ENCODE measurements around the gene TBC1D17.

DNA sequence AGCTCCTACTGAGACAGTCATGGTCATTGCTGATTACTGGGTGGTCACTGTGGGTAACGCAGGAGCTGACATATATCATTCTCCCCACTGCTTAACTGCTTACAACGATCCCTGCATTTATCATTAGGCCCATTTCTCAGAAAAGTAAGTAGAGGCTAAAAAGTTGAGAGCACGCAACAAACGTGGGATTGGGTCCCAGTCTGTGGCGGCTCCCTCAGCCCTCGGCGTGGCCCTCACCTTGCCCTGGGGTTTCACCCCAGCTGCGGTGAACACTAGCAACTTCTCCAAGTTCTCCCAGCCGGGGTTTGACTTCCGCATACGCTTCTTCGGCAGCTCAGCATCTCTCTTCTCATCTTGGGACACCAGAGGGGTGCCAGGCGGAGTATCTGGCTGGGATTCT is 12.6 kb upstream of the TBC1D17 start:
- TF ChIP-seq POLR2A (IDR thresholded peaks at IDR 0.05) = no peak
- TF ChIP-seq, protein P1, sequence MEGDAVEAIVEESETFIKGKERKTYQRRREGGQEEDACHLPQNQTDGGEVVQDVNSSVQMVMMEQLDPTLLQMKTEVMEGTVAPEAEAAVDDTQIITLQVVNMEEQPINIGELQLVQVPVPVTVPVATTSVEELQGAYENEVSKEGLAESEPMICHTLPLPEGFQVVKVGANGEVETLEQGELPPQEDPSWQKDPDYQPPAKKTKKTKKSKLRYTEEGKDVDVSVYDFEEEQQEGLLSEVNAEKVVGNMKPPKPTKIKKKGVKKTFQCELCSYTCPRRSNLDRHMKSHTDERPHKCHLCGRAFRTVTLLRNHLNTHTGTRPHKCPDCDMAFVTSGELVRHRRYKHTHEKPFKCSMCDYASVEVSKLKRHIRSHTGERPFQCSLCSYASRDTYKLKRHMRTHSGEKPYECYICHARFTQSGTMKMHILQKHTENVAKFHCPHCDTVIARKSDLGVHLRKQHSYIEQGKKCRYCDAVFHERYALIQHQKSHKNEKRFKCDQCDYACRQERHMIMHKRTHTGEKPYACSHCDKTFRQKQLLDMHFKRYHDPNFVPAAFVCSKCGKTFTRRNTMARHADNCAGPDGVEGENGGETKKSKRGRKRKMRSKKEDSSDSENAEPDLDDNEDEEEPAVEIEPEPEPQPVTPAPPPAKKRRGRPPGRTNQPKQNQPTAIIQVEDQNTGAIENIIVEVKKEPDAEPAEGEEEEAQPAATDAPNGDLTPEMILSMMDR (IDR thresholded peaks at IDR 0.05) = no peak
